HL-60/S4 (cell line): ENCODE data around the gene RFTN1.

ENCODE experiments used
- in situ Hi-C: fragments of 300-500 bp; cut with MboI; formaldehyde crosslinking; loops from 2 replicates; pipeline ENCODE4 v1.14.3; 2022; ENCODE audit warnings: low sequenced_read_pairs

RFTN1 gene

DNA sequence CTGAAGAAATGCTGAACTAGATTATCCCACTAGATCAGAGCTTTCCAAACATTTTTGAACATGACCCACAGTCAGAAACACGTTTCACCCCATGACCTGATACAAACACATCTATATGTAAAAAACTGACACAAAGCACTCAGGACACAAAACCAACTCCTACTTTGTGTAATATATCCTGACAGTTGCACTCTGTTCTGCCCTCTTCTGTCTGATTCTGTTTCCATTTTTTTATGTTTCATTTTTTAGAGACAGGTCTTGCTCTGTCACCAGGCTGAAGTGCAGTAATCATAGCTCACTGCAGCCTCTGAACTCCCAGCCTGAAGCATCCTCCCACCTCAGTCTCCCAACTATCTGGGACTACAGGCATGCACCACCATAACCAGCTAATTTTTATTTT lies 15.8 kb upstream of the RFTN1 start:
- in situ Hi-C loops, result no loop called here

DNA sequence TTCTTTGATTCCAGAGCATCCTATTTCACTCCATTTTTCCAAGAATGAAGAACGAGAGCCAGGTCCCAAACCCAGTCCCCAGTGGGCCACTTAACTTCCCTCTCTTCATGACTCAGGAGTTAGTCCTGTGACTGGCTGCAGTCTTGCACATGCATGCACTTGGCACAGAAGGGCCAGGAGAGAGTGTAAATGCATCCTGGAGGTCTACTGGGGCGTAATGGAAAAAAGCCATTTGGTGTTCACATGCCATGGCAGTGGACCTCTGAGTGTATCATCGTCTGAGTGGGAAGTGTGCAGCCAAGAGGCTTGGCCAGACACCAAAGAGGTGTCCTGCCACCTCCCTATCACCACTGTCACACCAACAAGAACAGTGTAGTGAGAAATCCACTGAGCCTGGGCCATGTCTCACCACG lies 15.1 kb upstream of the RFTN1 start:
- in situ Hi-C loops, result no loop called here

DNA sequence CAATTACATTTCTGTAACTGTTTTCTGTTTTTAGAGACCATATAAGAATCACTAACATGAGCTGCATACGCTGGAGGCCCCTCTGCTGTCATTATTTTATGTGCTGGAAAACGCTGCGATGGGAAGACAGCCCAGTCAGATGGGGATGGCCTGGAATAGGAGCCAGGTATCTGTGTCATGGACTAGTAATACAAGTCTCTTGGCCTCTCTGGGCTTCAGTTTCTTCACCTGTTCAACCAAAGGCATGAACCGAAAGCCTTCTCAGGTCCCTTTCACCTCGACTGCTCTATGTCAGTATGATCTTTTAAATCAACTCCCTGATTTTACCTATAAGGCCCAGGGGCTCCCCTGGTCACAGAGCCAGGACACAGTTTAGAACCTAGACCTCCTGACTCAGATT lies 14.6 kb upstream of the RFTN1 start:
- in situ Hi-C loops, result no loop called here

DNA sequence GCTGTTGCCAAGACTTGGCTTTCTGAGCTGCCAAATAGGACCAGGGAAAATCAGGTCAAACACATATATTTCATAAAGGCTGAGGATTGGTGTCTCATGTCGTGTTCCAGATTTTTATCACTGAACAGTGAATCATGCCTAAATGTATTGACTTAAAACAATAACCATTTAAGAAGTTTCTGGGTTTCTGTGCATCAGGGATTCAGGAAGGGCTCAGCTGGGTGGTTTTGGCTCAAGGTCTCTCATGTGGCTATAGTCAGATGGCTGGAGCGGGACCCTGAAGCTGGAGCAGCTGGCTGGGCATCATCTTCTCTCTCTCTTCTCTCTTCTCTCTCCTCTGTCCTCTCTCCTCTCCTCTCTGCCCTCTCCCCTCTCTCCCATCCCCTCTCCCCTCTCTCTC lies 10.7 kb upstream of the RFTN1 start:
- in situ Hi-C loops, result no loop called here

DNA sequence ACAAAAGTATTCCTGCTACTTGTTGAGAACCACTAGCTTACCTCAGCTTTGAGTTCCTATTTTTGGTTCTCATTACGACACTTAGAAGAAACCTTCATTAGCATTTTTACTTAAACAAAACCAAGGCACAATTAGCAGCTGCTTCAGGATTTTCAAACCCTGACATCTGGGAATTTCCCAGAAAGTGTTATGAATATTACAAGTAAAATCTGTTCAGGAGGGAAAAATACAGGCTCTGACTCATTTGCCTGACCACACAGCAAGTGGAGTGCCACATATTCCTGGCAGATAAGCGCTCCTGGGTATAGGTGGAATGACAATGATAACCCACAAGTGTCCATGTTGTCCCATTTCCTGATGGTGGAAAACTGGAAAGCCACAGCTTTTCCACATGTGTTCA lies 10.3 kb upstream of the RFTN1 start:
- in situ Hi-C loops, result no loop called here

DNA sequence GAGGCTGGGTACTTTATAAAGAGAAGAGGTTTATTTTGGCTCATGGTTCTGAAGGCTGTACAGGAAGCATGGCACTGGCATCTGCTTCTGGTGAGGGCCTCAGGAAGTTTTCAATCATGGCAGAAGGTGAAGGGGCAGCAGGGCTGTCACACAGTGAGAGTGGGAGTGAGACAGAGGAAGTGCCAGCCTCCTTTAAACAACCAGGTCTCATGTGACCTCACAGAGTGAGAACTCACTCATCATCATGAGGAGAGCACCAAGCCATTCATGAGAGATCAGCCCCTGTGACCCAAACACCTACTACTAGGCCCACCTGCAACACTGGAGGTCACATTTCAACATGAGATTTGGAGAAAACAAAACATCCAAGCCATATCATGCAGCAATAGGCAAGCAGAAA lies 9.3 kb upstream of the RFTN1 start:
- in situ Hi-C loops, result no loop called here

DNA sequence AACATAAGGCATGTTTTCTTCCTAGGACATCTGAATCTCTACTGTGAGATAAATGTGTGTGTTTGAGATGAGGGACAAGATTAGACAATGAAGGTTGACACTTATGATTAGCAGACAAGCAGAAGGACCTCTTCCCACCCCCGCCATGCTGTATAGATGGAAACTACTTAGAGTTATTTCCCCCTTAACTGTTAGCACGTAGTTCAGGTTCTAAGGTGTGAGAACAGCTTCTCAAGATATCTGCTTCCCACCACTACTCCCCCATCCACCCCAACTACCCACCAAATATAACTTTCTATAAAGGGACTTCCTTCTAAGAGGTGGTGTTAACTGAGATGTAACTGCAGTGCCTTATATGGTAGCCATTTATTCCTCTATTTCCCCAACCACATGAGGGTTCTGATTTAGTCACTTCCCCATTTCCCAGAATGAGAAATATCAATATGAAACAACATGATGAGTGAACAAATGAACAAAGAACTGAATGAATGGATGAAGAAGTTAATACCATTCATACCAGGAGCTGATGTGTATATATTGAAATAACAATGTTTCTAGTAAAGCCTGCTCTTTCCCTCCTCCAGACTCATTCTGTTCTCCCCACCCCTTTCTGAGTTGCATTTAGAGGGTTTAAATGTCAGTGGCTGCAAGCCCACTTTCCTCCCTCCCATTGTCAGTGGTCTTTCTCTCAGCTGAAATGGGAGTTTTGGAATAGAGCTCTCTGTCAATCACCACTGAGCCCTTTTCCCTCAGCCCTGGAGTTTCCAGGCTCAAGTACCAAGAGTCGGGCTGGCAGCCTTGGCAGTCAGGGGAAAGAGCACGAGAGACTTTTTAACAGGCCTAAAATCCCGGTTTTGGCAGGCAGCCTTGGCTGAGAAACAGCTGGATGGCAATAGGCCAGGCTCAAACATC lies 7.7 kb upstream of the RFTN1 start:
- in situ Hi-C loops, result no loop called here

DNA sequence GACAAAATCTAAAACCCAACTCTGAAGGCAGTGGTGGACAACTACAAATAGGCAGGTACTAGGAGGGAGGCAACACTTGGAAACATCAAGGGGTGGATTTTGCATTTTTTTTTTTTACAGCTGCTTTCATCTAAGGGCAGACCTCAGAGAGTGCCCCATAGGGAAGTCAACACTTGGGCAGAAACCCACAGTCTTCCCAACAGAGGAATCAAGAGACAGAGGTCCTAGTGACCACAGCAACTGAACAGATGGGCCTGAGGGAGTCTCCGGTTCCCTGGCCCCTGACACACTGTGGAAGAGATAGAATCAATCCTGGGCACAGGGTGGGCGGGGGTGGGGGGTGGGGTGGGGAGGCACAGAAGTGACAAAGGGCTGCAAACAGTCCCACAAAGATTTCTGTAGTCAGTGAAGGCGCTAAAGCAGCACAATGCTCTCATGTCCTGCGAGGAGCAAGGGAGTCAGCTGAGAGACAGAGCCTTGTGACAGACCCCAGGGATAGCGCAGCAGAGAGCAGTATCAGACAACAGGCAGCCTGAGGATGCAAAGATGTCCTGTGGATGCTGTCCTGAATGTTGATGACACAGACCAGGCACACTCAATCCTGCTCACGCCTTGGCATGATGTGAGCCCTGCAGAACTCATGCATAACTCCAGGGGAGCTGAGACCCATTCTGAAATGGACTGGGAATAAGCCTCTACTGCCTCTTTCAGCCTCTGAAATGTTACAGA lies 6.9 kb upstream of the RFTN1 start:
- in situ Hi-C loops, result no loop called here

DNA sequence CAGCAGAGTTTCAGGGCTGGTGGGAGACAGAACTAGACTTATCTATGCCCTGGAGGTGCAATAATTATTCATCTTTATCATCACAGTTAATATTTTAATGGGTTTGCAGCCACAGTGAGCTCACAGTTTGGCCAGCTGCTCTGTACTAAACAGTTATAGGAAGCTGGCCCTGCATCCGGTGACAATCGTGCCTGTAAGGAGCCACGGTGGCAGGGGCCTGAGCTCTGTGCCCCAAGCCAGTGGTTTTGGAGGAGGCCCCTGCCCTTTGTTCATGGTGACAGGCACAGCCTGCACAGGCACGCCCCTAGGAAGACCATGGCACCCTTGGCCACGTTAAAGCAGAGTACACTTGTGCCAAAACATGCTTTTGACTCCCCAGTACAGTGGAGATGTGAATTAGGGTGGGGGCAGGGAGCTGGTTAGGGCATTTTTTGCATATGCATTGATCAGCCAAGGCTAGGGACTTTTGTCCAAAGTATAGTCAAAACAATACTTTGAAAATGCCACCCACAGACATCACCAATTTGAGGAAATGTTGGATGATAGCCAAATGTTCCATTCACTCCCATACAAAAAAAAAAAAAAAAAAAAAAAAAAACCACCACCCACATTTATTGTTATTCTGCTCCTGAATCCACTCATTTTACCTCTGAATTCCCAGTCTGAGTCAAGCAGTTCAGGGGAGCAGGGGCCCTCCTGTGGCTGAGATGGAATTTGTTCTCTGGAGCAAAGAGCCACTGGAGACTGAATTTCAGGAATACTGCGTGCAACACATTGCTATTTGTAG lies 3.4 kb upstream of the RFTN1 start:
- in situ Hi-C loops, result no loop called here

DNA sequence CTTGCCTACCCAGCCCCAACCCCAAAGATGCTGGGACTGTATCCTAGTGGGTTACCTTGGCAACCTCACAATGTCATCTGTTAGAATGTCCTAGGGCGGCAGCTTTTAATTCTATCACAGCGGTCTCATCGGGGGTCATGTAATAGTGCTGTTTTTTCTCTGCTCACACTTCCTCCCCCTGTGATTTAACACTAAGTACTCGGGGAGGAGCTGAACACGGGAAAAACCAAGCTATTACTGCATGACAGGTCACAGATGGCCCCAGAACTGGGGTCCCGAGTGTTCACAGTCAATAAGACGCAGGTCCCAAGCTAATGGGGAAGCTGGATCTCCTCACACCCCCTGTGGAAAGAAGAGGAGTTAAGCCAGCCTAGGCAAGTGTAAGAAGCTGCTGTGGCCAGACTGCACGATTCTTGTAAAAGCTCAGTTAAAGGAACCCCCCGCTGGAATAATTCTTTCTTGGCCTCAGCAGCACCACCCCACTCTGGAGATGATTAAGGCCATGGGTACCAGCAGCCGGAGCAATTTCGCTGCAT lies 2.5 kb upstream of the RFTN1 start:
- in situ Hi-C loops, result no loop called here

DNA sequence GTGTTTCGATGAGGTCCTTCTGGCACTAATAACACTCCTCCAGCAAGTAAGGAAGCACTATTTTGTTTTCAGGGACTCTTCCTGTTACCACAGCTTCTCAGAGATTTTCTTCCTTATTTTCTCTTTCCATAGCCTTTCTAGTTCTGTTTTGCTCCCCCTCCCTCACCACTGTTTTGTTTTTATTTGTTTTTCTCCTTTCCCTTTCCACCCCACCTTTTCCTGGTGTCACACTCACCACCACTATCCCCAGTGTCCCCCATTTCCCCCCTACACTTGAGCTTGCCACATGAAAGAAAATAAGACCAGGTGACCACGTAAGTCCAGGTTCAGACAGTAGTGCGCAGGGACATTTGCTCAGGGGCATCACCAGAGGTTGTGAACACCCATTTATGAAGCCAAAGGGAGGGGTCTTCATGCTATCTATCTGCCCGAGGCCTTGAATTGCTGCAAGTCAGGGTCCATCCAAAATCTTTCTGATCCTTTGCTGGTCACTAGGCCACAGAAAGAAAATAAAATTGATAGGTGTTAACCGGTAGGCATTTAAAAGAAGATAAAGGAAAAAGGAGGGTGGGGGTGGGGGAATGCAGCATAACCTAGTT lies 1.4 kb upstream of the RFTN1 start:
- in situ Hi-C loops, result no loop called here

DNA sequence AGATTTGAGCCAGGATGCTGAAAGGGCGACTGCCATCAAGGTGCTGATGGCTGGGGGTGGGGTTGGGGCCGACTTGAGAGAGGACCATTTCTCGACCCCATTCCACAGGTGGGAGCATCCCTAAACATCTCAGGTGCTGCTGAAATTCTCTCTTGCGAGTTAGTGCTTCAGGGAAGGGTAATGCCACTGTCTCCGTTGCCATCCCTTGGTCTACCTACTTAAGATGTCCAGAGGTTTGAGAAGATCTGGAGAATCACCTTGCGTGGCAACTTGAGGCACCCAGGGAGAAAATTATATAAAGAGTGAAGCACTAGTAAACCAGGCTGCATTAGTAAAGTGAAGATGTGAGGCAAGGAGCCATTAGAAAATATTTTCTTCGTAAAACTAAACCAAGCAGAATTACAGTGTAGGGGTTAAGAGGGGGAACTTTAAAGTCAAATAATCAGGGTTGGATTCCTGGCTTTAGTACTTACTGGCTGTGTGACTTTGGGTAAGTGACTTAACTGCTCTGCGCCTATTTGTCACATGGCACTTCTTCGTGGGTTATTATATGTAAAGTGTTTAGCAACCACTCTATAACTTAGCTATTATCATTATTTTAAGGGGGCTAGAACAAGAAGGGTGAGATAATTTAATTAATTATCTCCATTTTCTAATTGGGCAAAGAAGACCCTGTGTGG lies 662 bp upstream of the RFTN1 start:
- in situ Hi-C loops, result no loop called here

DNA sequence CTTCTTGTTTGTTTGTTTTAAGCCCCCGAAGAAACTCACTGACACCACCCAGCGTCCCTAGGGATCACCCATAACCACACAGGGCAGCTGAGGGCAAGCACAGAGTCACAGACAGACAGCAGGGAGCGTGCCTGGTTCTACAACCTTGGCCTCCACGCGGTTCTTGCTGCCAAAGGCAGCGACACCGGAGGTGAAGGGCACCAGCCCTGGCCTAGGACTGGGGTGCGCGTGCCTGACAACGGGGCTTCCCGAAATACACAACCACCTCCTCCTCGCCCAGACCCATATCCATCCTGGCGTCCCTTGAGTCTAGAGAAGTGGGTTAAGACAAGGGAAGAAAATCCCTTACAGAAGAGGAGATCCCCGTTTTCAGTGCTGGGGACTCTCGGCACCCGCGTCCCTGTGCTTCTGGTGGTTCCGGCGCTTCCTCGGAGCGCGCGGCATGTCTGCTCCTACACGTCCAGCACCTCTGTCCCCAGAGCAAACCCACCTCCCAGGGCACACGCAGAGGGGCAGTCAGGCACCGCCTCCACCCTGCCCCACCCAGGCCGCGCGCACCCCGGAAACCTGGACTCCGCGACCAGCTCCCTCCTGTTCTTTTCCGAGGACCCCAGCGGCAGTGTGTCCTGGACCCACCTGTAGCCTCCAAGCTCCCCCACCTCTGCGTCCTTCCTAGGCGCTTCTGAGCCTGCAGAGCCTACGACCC lies 911 bp downstream of the RFTN1 start:
- in situ Hi-C loops, result no loop called here

DNA sequence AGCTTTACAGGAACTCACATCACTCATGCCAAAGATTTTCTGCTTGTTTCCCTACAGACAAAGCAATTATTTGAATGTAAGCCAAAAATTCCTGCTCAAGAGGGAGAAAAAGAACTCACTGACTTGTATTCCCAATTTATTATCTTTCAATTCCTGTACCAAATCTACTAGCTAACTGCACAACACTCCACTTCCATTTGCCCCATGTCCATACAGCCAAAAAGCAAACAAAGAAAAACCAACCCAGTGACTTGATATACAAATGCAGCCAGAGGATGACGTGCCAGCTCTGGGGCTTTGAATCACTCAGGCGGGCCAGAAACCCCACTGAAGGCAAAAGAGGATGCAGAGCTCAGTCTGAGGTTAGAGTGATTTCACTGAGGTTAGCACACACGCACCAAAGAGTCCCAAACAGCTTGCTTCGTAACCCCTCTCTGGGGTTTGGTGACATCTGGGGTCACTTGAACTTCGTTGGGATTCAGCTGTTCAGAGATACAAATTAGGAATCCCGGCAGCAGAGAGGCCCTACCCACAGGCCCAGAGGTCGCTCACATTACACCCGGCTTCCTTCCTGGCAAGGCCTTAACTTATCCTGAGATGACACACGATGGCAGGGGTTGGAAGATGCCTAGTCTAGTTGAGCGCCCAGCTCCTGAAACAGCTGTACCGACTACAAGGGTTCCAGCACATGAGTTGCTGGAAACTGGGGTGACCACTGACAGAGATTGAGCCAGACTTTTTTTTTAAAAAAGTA lies 1.6 kb downstream of the RFTN1 start:
- in situ Hi-C loops, result no loop called here

DNA sequence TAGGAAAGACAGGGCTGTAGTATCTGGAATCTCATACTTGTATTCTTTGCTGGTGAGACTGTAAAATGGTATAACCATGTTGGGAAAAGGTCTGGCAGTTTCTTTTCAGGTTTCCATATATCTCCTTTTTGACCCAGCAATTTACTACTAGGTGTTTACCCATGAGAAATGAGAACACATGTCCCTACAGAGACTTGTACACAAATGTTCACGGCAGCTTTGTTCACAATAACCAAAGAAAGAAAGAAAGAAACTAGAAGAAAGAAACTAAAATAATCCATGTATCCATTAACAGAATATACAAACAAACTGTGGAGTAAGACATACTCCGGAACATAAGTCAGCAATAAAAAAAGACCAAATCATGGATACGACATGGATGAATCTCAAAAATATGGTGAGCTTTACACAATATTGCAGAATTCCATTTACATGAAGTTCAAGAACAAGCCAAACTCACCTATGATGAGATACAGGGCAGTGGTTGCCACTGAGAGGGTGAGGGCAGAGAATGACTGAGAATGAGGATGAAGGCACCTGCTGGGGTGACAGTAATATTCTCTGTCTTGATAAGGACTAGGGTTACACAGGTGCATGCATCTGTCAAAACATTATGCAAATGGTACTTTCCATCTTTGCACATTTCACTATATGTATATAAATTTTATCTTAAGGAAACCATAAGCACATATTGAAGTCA lies 2.7 kb downstream of the RFTN1 start:
- in situ Hi-C loops, result no loop called here

DNA sequence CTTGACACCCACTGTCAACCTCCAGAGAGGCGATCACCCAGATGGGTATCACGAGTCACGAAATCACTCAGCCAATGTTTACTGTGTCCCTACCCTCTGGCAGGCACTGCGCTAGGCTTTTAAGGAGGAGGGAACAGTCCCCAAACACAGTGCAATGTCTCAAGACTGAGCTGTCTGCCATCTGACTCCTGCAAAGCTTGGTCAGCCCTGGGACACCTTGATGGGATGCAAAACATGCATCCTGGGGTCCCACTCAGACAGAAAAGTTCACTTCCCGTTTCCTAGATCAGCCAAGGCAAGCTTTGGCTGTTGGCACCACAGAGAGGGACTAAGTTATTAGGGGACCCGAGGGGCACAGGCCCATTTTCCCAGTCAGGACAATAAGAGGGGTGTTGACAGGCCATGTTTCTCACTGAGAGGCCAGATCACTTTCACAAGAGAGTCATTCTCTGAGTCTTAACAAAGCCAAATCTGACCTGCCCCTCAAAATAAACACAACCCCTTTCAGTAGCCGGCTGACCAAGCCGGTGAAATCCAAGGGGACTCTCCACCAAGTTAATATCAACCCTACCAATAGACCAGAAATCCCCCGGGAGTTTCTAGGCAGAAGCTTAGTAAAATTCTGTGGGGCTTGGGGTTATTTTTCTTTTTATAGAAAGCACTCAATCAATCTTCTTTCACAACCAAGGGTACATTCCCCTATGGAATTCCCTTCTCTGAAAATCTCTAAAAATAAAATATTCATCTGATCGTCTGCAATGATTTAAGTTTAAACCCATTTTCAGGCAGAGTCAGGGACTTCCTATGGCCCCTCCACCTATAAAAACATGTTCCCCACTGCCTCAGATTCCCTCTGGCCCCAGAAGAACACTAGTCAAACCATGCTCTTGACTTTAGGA lies 3.5 kb downstream of the RFTN1 start:
- in situ Hi-C loops, result no loop called here

DNA sequence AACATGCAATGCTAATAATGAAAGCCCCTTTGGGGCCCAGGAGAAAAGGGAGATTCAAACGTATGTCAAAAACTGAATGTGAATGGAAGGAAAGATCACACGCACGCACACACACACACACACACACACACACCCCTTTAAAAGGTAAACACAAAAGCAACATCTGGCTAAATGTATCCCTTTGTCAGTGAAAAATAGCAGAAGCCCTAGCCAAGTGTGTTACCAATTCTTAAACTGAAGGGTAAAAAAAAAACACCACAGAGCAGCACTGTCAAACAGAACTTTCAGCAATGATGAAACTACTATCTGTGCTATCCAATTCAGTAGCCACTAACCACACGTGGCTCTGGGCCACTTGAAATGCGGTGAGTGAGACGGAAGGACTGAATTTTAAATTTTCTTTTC lies 4.9 kb downstream of the RFTN1 start:
- in situ Hi-C loops, result no loop called here
